ENCODE results near the gene MCM8.

Gene MCM8

DNA sequence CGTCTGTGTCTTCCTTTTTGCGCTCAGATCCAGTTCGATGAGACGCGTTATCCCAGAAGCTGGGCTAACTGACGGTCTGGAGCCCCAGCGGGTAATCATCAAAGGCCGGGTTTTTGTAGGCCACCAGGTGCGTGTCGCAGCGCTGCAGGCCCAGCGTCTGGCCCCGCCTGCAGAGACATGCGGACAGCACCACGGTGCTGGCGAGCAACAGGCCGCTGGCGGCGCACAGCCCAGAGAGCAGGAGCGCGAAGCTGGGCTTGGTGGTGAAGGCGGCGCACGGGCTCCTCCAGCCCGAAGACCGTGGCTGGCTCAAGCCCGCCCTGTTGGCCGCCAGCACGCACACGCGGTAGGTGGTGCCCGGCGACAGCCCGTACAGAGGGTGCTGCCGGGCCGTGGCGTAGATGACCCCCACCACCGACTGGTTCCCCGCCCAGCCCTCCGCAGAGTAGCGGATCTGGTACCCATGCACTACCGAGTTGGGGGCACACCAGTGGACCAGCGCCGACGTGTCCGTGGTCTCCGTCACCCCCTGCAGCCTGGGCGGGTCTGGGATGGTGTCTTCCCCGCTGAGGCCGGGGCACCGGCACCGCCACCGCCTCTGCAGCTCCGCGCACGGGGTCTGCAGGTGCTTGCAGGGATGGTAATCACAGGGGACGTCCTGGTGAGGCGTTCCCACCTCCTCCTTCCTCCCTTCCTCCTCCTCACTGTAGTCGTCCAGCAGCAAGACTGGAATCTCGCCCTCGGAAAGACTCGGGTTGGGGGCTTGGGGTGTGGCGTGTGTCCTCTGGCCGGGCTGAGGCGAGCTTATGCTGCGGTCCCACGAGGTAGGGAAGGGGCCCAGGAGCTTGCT is 90.7 kb downstream of the MCM8 start:
- no peak for DNase-seq (ENCODE audit: low read depth in 2 of 2)

DNA sequence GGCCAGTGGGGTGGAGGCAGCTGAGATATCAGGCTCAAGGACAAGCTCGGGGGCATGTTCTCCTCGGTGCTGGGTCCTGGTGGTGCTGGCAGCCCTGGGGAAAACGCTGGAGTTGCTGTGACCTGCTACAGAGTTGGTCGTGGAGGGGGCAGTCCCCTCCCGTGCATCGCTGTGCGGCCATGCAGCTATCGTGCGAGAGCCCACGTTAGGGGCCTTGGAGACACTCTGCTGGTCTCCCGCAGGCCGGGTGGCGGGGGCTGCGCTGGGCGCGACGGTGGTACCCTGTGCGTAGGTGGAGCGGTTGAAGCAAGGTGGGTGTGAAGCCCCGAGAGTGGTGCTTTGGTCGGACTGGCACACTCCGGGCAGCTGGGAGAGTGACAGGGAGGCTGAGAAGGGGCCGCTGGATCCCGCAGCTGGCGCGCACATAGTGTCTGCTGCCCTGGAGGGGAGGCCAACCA is 91.4 kb downstream of the MCM8 start:
- no peak for DNase-seq (ENCODE audit: low read depth in 2 of 2)

DNA sequence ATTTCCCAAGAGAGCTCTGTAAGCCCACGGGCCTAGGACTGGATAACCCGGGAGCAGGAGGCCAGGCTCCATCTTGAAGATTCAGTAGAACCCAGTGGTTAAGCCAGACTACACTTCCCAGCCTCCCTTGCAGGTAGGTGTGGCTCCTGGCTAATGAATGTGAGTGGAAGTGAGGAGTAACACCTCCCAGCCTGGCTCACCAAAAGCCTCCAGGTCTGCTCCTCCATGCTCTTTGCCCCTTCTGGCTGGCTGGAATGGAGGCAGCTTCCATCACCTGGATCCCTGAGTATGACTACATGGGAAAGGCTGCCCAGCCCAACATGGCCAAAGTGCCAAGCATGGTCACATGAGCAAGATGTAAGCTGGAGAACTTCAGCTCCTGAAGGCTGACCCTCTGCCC is 93.7 kb downstream of the MCM8 start:
- no peak for DNase-seq (ENCODE audit: low read depth in 2 of 2)

DNA sequence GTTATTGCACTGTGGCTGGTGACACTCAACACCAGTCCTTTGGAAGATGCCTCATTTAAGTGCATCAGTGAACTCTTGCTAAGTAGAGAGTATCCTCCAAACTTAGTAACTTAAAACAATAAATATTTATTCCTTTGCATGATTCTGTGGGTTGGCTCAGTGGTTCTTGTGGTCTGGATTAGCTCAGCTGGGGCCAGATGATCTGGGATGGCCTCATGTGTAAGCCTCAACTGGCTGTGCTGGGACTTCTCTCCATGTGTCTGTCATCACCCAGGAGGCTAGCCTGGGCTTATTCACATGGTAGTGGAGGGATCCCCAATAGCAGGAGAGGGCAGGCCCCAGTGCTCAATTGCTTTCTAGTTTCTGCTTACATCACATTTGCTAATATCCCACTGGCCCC is 95.1 kb downstream of the MCM8 start:
- no peak for DNase-seq (ENCODE audit: low read depth in 2 of 2)

DNA sequence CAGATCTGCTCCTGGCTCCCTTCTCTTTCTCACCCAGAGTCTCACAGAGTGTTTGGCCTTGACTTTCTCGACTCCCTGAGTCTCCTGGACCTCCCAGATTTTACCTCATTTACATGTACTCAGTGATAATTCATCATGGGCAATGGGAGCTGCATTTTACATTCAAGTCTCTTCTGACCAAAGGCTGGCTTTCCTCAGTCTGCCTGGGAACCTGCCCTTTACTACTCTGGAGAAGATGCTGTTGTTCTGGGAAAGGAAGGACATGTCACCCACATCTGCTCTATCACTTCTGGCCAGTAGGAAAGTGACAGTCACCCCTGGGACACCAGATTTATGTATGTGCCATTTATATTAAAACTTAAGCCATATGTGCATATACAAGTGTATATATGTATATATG is 96.0 kb downstream of the MCM8 start:
- DNase-seq (ENCODE audit: low read depth in 2 of 2), result no peak

DNA sequence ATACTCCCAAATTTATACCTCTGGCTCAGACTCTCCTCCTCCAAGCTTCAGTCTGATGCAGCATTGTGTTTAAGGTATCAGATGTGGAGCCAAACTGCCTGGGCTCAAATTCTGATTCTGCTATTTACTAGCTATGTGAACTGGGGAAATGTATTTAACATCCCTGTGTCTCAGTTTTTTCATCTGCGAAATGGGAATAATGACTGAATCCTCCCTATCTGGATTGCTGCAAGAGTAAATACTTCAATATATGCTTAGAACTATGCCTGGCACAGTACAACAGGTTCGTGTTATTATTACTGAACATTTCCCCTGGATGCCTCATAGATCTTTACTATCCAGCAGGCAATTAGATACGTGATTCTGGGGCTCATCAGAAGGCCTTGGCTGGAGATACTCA is 97.9 kb downstream of the MCM8 start:
- DNase-seq (ENCODE audit: low read depth in 2 of 2), result no peak
